ENCODE data around the gene KLHL12.
"Not testable (repeated sequence)": the region's sequence is repeated elsewhere in the genome, so short reads cannot be mapped to it uniquely, and the experiment has no call there.

The KLHL12 gene

GRCh38 chr1:202915146-202915545, 11.9 kb downstream of the KLHL12 start:
- no peak overlapping the region for H3K4me3 ChIP-seq (ENCODE audit: low read depth, low read length)
- TF ChIP-seq CTCF (conservative IDR thresholded peaks at IDR 0.05; ENCODE audit: low read depth, low read length), result no peak
- no peak for DNase-seq (ENCODE audit: low read depth)

- H3K4me3 ChIP-seq (ENCODE audit: low read depth, low read length); DNase-seq (ENCODE audit: low read depth): not testable (repeated sequence)
Measured at GRCh38 chr1:202912476-202912875, 14.6 kb downstream of the KLHL12 start.

GRCh38 chr1:202909494-202909893, 17.5 kb downstream of the KLHL12 start:
- DNase-seq (ENCODE audit: low read depth), result no peak
- H3K4me3 ChIP-seq (ENCODE audit: low read depth, low read length), result no peak overlapping the region
- TF ChIP-seq CTCF (conservative IDR thresholded peaks at IDR 0.05; ENCODE audit: low read depth, low read length), result no peak

- no peak overlapping the region for H3K4me3 ChIP-seq (ENCODE audit: low read depth, low read length)
- DNase-seq (ENCODE audit: low read depth), result no peak
- no peak for TF ChIP-seq CTCF (conservative IDR thresholded peaks at IDR 0.05; ENCODE audit: low read depth, low read length)
Measured at GRCh38 chr1:202908998-202909397, 18.0 kb downstream of the KLHL12 start.

GRCh38 chr1:202905331-202905730, 21.7 kb downstream of the KLHL12 start:
- DNase-seq (ENCODE audit: low read depth), result no peak
- TF ChIP-seq CTCF (conservative IDR thresholded peaks at IDR 0.05; ENCODE audit: low read depth, low read length), result no peak
- H3K4me3 ChIP-seq (ENCODE audit: low read depth, low read length), result no peak overlapping the region

GRCh38 chr1:202903808-202904207, 23.2 kb downstream of the KLHL12 start:
- not testable (repeated sequence) for H3K4me3 ChIP-seq (ENCODE audit: low read depth, low read length); DNase-seq (ENCODE audit: low read depth)

GRCh38 chr1:202901555-202901954, 25.5 kb downstream of the KLHL12 start:
- DNase-seq (ENCODE audit: low read depth), result no peak
- no peak for TF ChIP-seq CTCF (conservative IDR thresholded peaks at IDR 0.05; ENCODE audit: low read depth, low read length)
- H3K4me3 ChIP-seq (ENCODE audit: low read depth, low read length), result no peak overlapping the region

- no peak overlapping the region for H3K4me3 ChIP-seq (ENCODE audit: low read depth, low read length)
- no peak for TF ChIP-seq CTCF (conservative IDR thresholded peaks at IDR 0.05; ENCODE audit: low read depth, low read length)
- DNase-seq (ENCODE audit: low read depth), result no peak
Measured at GRCh38 chr1:202892501-202892900, 34.5 kb downstream of the KLHL12 start.
